HG03039 (cell line): ENCODE data around the gene FLT4.

ENCODE experiments used
- ATAC-seq: cut with Tn5 transposase; IDR thresholded peaks from one replicate; pipeline ENCODE4 v1.9.1; 2021; ENCODE audit warnings: mild to moderate bottlenecking, moderate library complexity; ENCODE audit not compliant: unreplicated experiment

The FLT4 gene

DNA sequence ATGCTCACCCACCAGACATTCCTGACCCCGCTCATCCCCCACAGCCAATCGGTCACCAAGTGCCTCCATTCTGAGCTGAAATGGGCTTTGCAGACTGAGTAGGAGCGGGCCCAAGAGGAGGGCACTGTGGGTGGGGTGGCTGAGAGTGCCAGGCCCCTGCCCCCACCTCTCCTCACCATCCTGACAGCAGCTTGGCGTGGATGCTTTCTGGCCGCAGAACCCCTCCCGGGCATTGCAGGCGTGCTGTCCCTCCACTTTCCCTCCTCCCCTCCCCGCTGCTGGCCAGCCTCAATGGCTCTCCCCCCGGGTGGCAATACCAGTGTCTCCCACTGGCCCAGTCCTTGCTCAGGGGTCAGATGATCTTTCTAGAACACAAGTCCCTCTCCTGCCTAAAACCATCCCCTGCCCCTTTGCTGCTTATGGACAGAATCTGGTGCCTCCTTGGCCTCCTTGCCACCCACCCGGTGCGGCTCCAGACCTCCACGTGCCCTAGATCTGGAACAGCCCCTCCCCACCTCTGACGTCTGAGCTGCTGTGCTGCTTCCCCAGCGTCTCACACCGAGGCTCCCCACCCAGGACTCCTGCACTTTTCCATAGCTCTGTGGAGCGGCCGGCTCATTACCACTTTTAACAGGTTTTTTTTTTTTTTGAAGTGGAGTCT is 6.1 kb downstream of the FLT4 start:
- ATAC-seq = no peak

- no peak for ATAC-seq
Measured at GRCh38 chr5:180642779-180643178, 6.6 kb downstream of the FLT4 start.

DNA sequence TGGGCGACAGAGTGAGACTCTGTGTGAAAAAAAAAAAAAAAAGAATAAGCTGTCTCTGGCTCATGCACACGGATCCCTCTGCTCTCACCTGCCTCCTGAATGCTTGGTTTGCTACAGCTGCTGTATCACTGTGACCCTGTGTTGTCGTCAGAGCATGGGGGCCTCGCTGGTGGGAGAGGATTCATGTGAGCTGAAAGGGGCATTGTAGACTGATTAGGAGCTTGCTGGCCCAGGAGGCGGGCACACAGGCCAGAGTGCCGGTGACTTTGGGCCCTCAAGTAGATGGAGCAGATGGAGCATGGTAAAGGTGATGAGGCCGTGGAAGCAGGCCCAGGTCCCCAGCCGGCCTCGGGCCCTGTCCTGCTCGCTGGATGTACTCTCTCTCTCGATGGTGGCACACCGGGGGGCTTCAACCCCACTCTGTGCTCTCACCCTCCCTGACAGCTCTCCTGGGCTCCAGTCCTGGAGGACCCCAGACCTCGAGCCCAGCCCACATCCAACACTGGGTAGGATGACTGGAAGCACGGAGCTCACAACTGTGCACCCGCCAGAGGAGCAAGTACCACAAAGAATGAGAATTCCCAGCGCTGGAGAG is 7.1 kb downstream of the FLT4 start:
- no peak for ATAC-seq

- no peak for ATAC-seq
Measured at GRCh38 chr5:180641566-180641900, 7.9 kb downstream of the FLT4 start.

DNA sequence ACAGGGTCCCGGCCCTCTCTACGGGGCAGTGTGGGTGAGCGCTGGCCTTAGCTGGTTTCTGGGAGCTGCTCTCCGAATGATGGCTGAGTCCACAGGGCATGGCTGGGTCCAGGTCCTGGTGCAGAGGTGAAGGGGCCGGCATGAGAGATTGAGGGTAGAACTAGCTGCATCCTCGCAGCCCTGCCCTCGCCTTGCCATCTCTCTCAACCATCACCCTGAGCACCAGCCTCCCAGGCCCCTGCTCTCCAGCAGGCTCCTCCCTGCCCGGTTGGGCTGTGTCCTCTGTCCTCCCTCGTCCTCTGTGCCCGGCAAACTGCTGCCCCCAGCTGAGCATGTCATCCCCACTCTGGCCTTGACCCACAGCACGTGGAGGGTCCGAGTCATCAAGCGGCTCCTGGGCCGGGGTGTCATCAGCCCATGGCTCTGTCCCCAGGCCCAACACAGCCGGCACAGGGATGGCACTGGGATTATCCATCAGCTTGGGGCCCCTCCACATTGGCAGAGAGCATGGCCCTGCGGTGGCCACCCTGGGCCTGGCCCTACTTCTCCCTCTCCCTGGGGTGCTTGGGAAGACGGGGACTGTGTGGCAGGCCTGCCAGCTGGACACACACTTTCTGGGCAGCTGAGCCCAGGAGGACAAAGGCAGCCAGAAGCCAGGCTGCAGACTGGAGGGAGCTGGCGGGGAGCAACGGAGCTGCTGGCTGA is 8.4 kb downstream of the FLT4 start:
- ATAC-seq = no peak

DNA sequence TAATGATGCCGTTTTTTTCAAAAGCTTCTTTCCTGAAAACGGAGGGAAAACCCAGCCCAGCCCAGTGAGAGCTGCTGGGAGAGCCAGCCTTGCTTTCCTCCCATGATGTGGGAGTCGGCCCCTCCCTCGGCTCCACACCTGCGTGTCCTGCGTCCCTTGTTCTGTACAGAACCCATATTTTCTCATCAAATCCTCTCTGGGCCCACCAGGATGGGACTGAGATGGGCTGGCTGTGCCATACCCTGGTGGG is 8.9 kb downstream of the FLT4 start:
- ATAC-seq = no peak

GRCh38 chr5:180639741-180640610 is 9.4 kb downstream of the FLT4 start:
- no peak for ATAC-seq

DNA sequence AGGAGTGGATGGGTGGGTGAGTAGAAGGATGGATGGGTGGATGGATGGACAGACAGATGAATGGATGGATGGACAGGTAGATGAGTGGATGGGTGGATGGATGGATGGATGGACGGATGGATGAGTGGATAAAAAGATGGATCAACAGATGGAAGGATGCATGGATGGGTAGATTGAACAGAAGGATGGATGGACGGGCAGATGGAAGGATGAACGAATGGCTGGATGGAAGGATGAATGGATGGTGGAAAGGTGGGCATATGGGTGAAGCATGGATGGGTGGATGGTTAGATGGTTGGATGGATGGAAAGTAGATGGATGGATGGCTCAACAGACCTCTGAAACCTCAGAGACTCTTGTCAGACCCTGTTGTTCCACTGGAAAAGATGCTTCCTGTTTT is 10.1 kb downstream of the FLT4 start:
- no peak for ATAC-seq

DNA sequence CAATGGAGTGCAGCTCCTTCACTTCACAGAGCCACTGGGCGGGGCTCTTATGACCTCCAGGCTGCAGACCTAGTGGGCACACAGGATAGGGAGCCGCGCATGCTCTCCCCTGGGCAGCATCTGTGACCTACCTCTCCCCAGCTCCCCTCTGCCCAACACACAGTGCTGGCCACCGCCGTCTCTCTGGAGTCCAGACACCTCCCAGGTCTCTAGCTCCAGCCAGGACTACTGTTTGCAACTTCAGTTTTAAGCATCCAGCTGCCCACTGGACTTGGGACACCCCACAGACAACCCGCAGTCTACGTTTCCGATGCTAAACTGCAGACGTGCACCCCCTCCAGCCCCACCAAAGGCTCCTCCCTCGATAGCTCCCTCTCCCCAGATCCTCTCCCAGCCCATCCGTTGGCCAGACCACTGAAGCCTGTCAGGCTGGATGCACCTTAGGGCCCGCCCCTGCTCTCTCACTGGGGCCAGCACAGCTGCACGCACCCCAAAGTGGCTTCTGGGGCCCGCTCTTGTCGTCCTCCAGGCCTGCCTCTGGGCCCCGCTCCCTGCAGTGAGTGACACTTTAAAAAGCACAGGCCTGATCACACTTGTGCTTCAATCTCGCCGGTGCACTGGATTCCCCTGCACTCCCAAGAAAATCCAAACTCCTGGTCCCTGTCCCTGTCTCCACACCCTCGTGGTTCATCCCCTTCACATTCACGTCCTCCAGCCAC is 11.3 kb downstream of the FLT4 start:
- ATAC-seq = no peak

DNA sequence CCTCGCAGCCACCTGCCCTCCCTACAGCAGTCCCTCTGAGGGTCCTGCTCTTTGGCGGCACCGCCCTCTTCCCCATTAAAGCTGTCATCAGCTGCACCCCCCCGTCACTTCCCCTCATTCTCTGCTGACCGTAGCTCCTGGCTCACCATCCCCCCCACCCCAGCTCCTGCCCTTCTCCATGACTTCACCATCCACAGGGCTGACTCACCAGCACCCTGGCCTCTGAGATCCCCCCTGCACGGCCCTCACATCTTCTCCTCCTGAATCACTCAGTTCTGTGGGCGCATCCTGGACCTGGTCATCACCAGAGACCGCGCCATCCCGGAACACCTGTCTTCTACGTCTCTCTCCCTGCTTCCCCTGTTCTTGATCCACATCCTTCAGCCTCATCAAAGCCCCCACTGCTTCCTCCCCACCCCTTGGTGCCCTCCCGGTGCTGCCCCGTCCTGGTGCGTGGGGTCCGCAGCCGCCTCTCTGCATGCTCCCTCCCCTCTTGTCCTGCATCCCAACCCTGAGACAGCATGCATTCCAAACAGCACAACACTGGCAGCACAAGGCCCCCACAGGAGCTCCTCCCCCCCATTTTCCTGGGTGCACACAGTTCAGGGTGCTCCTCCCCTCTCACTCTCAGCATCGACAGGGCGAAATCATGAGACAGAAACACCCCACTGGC is 12.9 kb downstream of the FLT4 start:
- ATAC-seq = no peak

- no peak for ATAC-seq
Measured at GRCh38 chr5:180636016-180636402, 13.4 kb downstream of the FLT4 start.

- no peak for ATAC-seq
Measured at GRCh38 chr5:180633283-180634177, 15.9 kb downstream of the FLT4 start.

DNA sequence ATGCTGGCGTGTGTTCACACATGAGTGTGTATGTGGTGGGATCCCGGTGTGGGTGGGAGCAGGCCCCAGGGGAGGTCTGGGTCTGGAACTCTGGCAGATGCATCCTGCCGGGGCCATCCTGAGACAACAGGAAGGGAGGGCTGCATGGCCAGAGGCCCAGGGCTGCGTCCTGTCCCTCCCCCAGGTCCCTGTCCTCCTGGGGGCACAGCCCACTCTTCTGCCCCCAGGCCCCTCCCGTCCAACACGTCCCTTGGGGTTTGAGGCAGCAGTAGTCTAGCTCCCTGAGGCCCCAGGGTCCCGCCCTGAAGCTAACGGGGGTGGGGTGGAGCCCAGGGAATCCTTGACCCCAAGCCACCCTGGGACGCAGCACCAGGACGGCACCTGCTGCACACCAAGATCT is 16.6 kb downstream of the FLT4 start:
- no peak for ATAC-seq

- no peak for ATAC-seq
Measured at GRCh38 chr5:180631549-180632383, 17.6 kb downstream of the FLT4 start.

DNA sequence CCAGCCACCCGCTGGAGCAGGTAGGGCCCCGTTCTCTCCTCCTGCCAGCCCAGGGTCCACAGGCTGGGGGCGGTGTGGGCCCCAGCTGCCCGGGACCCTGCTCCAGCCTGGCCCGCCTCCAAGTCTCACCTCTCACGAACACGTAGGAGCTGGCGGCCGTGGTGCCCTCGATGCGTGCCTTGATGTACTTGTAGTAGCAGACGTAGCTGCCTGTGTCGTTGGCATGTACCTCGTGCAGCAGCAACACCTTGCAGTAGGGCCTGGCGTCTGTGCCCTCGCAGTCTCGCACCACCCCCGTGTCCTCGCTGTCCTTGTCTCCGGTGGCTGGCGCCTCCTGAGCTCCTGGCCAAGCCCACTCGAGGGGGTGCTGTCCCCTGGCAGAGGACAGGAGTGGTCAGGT is 19.0 kb downstream of the FLT4 start:
- no peak for ATAC-seq

DNA sequence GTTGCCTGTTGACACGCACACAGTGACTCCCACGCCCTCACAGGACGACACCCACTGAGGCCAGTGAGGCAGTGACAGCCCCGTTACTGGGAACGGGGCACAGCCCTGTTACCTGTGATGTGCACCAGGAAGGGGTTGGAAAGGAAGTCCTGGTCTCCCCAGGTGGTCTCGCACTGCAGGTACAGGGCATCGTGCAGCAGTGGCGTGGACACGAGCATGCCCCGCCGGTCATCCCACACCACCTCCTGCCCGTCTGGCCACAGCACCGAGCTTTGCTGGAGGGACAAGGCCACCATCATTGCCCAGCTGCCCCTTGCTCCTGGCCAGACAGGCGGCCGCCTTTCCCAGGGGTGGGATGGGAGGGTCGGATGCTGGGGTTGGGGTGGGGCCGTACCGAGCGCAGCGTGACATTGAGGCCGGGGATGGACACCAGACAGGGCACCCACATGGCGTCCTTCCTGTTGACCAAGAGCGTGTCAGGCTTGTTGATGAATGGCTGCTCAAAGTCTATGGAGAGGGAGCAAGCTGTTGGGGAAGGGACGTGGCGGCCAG is 19.5 kb downstream of the FLT4 start:
- ATAC-seq = no peak

DNA sequence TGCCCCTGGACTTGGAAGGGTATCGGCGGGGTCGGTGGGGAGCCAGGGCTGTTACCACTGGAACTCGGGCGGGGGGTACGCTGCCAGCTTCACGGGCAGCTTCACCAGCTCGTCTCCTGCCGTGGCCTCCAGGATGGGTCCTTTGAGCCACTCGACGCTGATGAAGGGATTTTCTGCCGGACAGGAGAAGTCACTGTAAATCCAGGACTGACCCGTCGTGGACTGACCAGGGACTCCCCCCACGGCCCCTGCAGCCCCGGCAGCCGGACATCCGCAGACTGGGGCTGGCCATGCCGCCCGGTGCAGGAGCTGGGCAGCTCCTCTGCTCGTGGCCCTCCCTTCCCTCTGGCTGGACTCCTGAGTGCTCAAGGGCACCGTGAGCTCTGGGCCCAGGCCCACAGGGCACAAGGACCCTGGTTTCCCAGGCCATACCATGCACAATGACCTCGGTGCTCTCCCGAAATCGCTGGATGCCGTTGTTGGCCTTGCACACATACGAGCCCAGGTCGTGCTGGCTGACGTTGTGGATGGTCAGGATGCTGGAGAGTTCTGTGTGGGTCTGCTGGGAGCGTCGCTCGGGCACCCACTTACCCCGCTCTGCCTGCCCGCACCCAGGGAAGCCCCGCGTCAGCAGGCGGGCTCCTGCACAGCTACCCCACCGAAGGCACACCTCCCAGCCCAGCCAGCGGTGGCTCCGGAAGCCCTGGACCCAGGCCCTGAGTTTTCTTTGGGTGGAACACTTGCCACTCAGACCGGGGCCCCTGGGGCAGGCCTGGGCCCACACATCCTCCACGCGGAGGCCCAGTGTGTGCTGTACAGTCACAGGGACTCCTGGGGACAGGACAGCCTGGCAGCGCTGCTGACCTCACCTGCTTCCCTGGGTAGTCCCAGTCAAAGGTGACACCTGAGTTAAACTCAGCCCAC is 20.3 kb downstream of the FLT4 start:
- ATAC-seq = no peak
